Measurements from ENCODE around the gene LARGE1. TPM values are rescaled to one million over a fixed set of nuclear protein-coding genes. Genes with fewer than 3 reads are reported as not detected.

The LARGE1 gene
- total RNA-seq, 1 experiment from 2014 or later = 1.5 TPM

- RAD21 ChIA-PET (ENCODE audit: low non-redundant PET in 1 of 2, low total read pairs in 2 of 2, uncharacterized antibody in 2 of 2, unreplicated experiment in 2 of 2) = no interaction called here
- POLR2A ChIA-PET = no interaction called here
- peaks cover 4 to 30% of the 10 kb centered on the region in 2 experiments; a peak in 2 of 4 replicates for H3K9me3 ChIP-seq (ENCODE audit: control insufficient read depth in 1 of 2, insufficient read depth in 1 of 2, low read depth in 1 of 2, low read length in 2 of 2)
- H2AFZ ChIP-seq (ENCODE audit: low read depth, low read length, poor library complexity, severe bottlenecking) = no peak overlapping the region
- no peak for DNase-seq (ENCODE audit: low read depth, low spot score)
- H3K27me3 ChIP-seq (ENCODE audit: insufficient read depth, low read length) = no peaks in the 10 kb centered on the region
- no peaks in the 10 kb centered on the region for H3K9me2 ChIP-seq (ENCODE audit: insufficient read depth)
- H3K27ac ChIP-seq (ENCODE audit: low read depth, low read length) = no peak overlapping the region
- H3K4me3 ChIP-seq (replicated peaks in 1 of 2; ENCODE audit: low read depth in 1 of 2, low read length in 2 of 2) = no peak overlapping the region
- CTCF ChIA-PET = no interaction called here
- TF ChIP-seq, protein P1, sequence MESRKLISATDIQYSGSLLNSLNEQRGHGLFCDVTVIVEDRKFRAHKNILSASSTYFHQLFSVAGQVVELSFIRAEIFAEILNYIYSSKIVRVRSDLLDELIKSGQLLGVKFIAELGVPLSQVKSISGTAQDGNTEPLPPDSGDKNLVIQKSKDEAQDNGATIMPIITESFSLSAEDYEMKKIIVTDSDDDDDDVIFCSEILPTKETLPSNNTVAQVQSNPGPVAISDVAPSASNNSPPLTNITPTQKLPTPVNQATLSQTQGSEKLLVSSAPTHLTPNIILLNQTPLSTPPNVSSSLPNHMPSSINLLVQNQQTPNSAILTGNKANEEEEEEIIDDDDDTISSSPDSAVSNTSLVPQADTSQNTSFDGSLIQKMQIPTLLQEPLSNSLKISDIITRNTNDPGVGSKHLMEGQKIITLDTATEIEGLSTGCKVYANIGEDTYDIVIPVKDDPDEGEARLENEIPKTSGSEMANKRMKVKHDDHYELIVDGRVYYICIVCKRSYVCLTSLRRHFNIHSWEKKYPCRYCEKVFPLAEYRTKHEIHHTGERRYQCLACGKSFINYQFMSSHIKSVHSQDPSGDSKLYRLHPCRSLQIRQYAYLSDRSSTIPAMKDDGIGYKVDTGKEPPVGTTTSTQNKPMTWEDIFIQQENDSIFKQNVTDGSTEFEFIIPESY (IDR thresholded peaks at IDR 0.05; ENCODE audit: extremely low read depth, insufficient replicate concordance, low read length) = no peak
- TF ChIP-seq ZNF274 (IDR thresholded peaks at IDR 0.05; ENCODE audit: low read depth, low read length) (no peak), POLR2AphosphoS5 (IDR thresholded peaks at IDR 0.05; ENCODE audit: low read depth, low read length) (no peak), SRF (IDR thresholded peaks at IDR 0.05; ENCODE audit: low read depth) (no peak), JUND (IDR thresholded peaks at IDR 0.05) (no peak), ZFX (IDR thresholded peaks at IDR 0.05) (no peak), FOSL1 (IDR thresholded peaks at IDR 0.05; ENCODE audit: low read depth) (no peak), ELF1 (IDR thresholded peaks at IDR 0.05; ENCODE audit: borderline replicate concordance, low read depth) (no peak), TCF7L2 (IDR thresholded peaks at IDR 0.05; ENCODE audit: borderline replicate concordance, extremely low read depth, insufficient read depth, insufficient read length) (no peak), EZH2 (IDR thresholded peaks at IDR 0.05) (no peak), CTCF (IDR thresholded peaks at IDR 0.05 in 2 of 3, conservative IDR thresholded peaks at IDR 0.05 in 1 of 3; ENCODE audit: borderline replicate concordance in 1 of 3, insufficient read depth in 1 of 3, low read depth in 2 of 3, low read length in 2 of 3) (no peak), ATF3 (IDR thresholded peaks at IDR 0.05) (no peak), SIN3A (IDR thresholded peaks at IDR 0.05; ENCODE audit: low read depth) (no peak), EGR1 (IDR thresholded peaks at IDR 0.05; ENCODE audit: low read depth) (no peak), CEBPB (IDR thresholded peaks at IDR 0.05; ENCODE audit: low read depth) (no peak)
- TF ChIP-seq, protein P2, sequence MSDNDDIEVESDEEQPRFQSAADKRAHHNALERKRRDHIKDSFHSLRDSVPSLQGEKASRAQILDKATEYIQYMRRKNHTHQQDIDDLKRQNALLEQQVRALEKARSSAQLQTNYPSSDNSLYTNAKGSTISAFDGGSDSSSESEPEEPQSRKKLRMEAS (IDR thresholded peaks at IDR 0.05) = no peak
- no peaks in the 10 kb centered on the region for H3K79me2 ChIP-seq (ENCODE audit: insufficient read depth, low read length)
- H4K20me1 ChIP-seq (ENCODE audit: insufficient read depth) = no peaks in the 10 kb centered on the region
- no peaks in the 10 kb centered on the region for H3K36me3 ChIP-seq (ENCODE audit: control insufficient read depth in 1 of 2, insufficient read depth in 2 of 2, low read length in 2 of 2)
- H3K4me1 ChIP-seq (ENCODE audit: control insufficient read depth in 1 of 2, insufficient read depth in 2 of 2, low read length in 2 of 2) = no peaks in the 10 kb centered on the region
- intact Hi-C loops (cut with micrococcal nuclease) = no loop called here
- no TSS peak for BruUV-seq (replicated peaks)
- no peak overlapping the region for H3K4me2 ChIP-seq (ENCODE audit: low read length)
- ATAC-seq = no peak
- H3K9ac ChIP-seq (ENCODE audit: low read length) = no peak overlapping the region
Measured at GRCh38 chr22:33726294-33726734, 194.0 kb downstream of the LARGE1 start.
